Astrocyte of the spinal cord (primary cell): ENCODE results near the gene GRID1.
"Not testable (repeated sequence)": the region's sequence is repeated elsewhere in the genome, so short reads cannot be mapped to it uniquely, and the experiment has no call there.

Experiments
- DNase-seq: peaks from one replicate; pipeline ENCODE4 v3.0.0; 2011; ENCODE audit warnings: low read depth, low spot score
- H3K4me3 ChIP-seq: 2 replicates; pipeline ENCODE4 v1.5.1; 2011; ENCODE audit warnings: low read depth, mild to moderate bottlenecking, low read length, moderate library complexity
- in situ Hi-C: cut with HindIII; loops from 2 replicates; pipeline ENCODE4 v1.10.0; 2017; ENCODE audit warnings: low sequenced_read_pairs
- TF ChIP-seq, protein P1 (sequence below): IDR thresholded peaks from 2 replicates; pipeline ENCODE4 v1.5.1; 2012; ENCODE audit warnings: low read depth, mild to moderate bottlenecking, low read length, inconsistent platforms

Gene GRID1

DNA sequence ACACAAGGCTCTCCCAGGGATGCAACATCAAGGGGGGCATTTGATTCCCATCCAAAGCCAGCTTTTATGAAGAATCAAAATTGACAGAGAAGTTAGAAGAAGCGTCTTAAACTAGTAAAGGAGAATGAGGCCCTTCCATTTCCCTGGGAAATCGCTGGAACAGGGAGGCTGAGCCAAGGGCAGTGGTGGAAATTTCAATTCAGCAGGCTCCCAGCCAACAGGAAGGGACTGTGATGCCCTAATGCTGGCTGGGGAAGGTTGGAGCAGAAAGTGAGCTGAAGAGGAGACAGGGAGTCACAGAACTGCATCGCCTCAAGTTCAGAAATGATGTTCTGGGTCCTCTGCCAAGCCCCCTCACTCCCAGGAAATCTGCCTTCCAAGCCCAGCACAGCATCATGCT lies 517.3 kb downstream of the GRID1 start:
- TF ChIP-seq, protein P1, sequence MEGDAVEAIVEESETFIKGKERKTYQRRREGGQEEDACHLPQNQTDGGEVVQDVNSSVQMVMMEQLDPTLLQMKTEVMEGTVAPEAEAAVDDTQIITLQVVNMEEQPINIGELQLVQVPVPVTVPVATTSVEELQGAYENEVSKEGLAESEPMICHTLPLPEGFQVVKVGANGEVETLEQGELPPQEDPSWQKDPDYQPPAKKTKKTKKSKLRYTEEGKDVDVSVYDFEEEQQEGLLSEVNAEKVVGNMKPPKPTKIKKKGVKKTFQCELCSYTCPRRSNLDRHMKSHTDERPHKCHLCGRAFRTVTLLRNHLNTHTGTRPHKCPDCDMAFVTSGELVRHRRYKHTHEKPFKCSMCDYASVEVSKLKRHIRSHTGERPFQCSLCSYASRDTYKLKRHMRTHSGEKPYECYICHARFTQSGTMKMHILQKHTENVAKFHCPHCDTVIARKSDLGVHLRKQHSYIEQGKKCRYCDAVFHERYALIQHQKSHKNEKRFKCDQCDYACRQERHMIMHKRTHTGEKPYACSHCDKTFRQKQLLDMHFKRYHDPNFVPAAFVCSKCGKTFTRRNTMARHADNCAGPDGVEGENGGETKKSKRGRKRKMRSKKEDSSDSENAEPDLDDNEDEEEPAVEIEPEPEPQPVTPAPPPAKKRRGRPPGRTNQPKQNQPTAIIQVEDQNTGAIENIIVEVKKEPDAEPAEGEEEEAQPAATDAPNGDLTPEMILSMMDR: no peak
- no peak overlapping the region for H3K4me3 ChIP-seq
- in situ Hi-C loops: no loop called here
- DNase-seq: no peak

DNA sequence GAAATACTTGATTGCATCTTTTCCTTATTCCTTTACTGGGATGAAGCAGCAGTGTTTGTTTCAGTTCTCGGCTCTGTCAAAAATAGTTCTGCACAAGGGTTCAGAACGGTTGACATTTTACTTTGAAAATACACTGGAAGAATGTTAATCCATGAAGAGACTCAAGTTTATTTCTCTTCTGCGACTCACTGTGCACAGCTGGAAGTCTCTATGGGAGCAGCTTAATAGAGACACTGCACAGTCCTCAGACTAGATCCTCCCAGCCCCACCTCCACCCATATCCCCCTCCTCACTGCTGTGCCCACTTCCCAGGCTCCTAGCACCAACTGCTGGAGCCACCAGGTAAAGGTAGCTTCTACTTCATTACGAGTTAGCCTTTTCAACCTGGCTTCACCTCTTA lies 517.8 kb downstream of the GRID1 start:
- H3K4me3 ChIP-seq: no peak overlapping the region
- no peak for DNase-seq
- in situ Hi-C loops: no loop called here
- TF ChIP-seq, protein P1: no peak

- H3K4me3 ChIP-seq: no peak overlapping the region
- DNase-seq: no peak
- in situ Hi-C loops: no loop called here
- TF ChIP-seq, protein P1: no peak
Observed at GRCh38 chr10:85847085-85847484, 519.5 kb downstream of the GRID1 start.

GRCh38 chr10:85838660-85839059 lies 527.9 kb downstream of the GRID1 start:
- in situ Hi-C loops, DNase-seq, H3K4me3 ChIP-seq: not testable (repeated sequence)

- in situ Hi-C loops: no loop called here
- DNase-seq: no peak
- H3K4me3 ChIP-seq: no peak overlapping the region
- TF ChIP-seq, protein P1: no peak
Observed at GRCh38 chr10:85832988-85833387, 533.6 kb downstream of the GRID1 start.

DNA sequence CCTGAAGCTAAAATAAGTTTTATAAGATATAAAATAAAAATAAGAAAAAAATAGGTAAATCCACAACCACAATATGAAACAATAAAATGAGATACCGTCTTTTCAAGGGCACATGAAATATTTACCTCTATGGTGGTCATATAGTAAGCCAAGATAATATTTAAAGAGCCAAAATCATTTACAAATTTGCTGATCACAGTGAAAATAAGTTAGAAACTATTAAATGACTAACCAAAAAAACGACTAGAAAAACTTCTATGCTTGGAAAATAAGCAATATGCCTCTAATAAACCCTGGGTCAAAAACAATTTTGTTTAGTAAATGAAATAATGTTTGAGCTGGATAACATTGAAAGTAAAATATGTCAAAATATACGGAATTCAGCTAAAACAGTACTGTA lies 535.2 kb downstream of the GRID1 start:
- DNase-seq: no peak
- in situ Hi-C loops: no loop called here
- TF ChIP-seq, protein P1: no peak
- no peak overlapping the region for H3K4me3 ChIP-seq

- no peak overlapping the region for H3K4me3 ChIP-seq
- TF ChIP-seq, protein P1: no peak
- in situ Hi-C loops: no loop called here
- no peak for DNase-seq
Observed at GRCh38 chr10:85826377-85826776, 540.2 kb downstream of the GRID1 start.
